Measurements from ENCODE around the gene CMIP. TPM values are rescaled to one million over a fixed set of nuclear protein-coding genes. Genes with fewer than 3 reads are reported as not detected.

Gene CMIP
- total RNA-seq, 1 experiment from 2014 or later = 48.2 TPM

DNA sequence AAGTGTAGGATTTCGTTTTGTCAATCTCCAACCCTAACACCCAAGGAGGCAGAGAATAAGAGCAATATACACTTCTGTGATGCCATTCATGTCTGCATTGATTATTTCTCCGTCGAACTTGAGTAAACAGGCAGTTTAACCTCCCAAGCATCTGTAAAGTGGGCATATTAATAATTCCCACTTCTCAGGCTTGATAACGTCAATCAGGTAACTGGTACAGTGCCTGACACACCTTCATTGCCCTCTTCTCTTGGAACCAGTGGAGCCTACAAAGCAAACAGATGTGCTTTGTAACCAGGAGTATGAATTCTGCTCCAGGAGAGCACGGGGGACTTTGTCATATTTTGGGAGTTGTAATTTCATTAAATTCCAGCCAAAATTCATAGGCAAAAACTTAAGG, 302.0 kb downstream of the CMIP start:
- no peak overlapping the region for H3K23ac ChIP-seq (ENCODE audit: insufficient read length, low read depth, low read length)
- no peaks in the 10 kb centered on the region for H3K9me3 ChIP-seq (ENCODE audit: control insufficient read depth, low read depth, low read length)
- H3K4me2 ChIP-seq (ENCODE audit: insufficient read depth, insufficient read length, low read length) = peak overlapping the region; percentile 27
- no peak overlapping the region for H4K5ac ChIP-seq (ENCODE audit: insufficient read length, low read depth, low read length)
- Mint-ChIP-seq H3K27ac (no peak overlapping the region; a peak in 1 of 7 replicates), H3K9me3 (no peaks in the 10 kb centered on the region; a peak in 1 of 5 replicates), H3K4me3 (peak overlapping the region; percentile 65 to 66; a peak in 3 of 5 replicates), H3K36me3 (ENCODE audit: insufficient read depth in 1 of 3, low read depth in 3 of 3) (no peaks in the 10 kb centered on the region), H3K4me1 (peaks cover 11 to 19% of the 10 kb centered on the region in 2 experiments), H3K27me3 (ENCODE audit: low read depth) (peaks cover 27% of the 10 kb centered on the region)
- no peak overlapping the region for H4K8ac ChIP-seq (replicated peaks; ENCODE audit: insufficient read length, low read depth, low read length)
- no peak overlapping the region for H2AFZ ChIP-seq (ENCODE audit: low read length)
- H3K27me3 ChIP-seq (ENCODE audit: insufficient read depth, low read length) = no peaks in the 10 kb centered on the region
- H4K20me1 ChIP-seq (ENCODE audit: control insufficient read depth, insufficient read depth, insufficient read length) = no peaks in the 10 kb centered on the region
- H3K79me1 ChIP-seq (ENCODE audit: insufficient read depth, low read depth, low read length, poor library complexity, severe bottlenecking) = no peaks in the 10 kb centered on the region
- no peak overlapping the region for H3K4ac ChIP-seq (ENCODE audit: low read depth, low read length)
- peaks cover 9% of the 10 kb centered on the region for H3K23me2 ChIP-seq (ENCODE audit: insufficient read length, low read depth, low read length, poor library complexity, severe bottlenecking)
- H2BK20ac ChIP-seq (ENCODE audit: low read depth, low read length, poor library complexity, severe bottlenecking) = no peak overlapping the region
- H4K91ac ChIP-seq (ENCODE audit: insufficient read length, low read depth, low read length) = no peak overlapping the region
- H2BK12ac ChIP-seq (ENCODE audit: insufficient read length, low read depth, low read length) = no peak overlapping the region
- H3K18ac ChIP-seq (ENCODE audit: insufficient read length, low read depth, low read length) = no peak overlapping the region
- H2BK5ac ChIP-seq (ENCODE audit: insufficient read length, low read length) = no peak overlapping the region
- no peak overlapping the region for H3K9ac ChIP-seq (ENCODE audit: extremely low read depth, insufficient read length, low read length)
- no peak overlapping the region for H3K56ac ChIP-seq (ENCODE audit: insufficient read length, low read depth, low read length)
- no peak overlapping the region for H2AK5ac ChIP-seq (ENCODE audit: insufficient read length, low read length)
- no peak overlapping the region for H3K14ac ChIP-seq (ENCODE audit: insufficient read depth, low read length)
- WGBS (ENCODE audit: extremely low coverage, insufficient read length, low lambda C conversion rate) = no CpG with 5 or more reads among the region's 5 CpGs
- no peak overlapping the region for H3K27ac ChIP-seq (ENCODE audit: insufficient read length, low read depth, low read length)
- H2BK120ac ChIP-seq (ENCODE audit: low read depth, low read length, poor library complexity, severe bottlenecking) = no peak overlapping the region
- H3T11ph ChIP-seq (ENCODE audit: low read length) = no peak overlapping the region
- TF ChIP-seq, protein P1, sequence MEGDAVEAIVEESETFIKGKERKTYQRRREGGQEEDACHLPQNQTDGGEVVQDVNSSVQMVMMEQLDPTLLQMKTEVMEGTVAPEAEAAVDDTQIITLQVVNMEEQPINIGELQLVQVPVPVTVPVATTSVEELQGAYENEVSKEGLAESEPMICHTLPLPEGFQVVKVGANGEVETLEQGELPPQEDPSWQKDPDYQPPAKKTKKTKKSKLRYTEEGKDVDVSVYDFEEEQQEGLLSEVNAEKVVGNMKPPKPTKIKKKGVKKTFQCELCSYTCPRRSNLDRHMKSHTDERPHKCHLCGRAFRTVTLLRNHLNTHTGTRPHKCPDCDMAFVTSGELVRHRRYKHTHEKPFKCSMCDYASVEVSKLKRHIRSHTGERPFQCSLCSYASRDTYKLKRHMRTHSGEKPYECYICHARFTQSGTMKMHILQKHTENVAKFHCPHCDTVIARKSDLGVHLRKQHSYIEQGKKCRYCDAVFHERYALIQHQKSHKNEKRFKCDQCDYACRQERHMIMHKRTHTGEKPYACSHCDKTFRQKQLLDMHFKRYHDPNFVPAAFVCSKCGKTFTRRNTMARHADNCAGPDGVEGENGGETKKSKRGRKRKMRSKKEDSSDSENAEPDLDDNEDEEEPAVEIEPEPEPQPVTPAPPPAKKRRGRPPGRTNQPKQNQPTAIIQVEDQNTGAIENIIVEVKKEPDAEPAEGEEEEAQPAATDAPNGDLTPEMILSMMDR (conservative IDR thresholded peaks at IDR 0.05) = no peak
- H3K4me1 ChIP-seq (ENCODE audit: insufficient read depth, low read length) = no peaks in the 10 kb centered on the region
- DNase-seq = no peak
- no peaks in the 10 kb centered on the region for H3K79me2 ChIP-seq (ENCODE audit: insufficient read depth, low read length)
- no peak overlapping the region for H2BK15ac ChIP-seq (ENCODE audit: low read depth, low read length)

Data from H9 (cell line).